GM21529 (cell line): ENCODE measurements around the gene SHMT2.

Experiments
- ATAC-seq: cut with Tn5 transposase; IDR thresholded peaks from one replicate; pipeline ENCODE4 v1.9.1; 2021; ENCODE audit not compliant: unreplicated experiment

SHMT2 gene

DNA sequence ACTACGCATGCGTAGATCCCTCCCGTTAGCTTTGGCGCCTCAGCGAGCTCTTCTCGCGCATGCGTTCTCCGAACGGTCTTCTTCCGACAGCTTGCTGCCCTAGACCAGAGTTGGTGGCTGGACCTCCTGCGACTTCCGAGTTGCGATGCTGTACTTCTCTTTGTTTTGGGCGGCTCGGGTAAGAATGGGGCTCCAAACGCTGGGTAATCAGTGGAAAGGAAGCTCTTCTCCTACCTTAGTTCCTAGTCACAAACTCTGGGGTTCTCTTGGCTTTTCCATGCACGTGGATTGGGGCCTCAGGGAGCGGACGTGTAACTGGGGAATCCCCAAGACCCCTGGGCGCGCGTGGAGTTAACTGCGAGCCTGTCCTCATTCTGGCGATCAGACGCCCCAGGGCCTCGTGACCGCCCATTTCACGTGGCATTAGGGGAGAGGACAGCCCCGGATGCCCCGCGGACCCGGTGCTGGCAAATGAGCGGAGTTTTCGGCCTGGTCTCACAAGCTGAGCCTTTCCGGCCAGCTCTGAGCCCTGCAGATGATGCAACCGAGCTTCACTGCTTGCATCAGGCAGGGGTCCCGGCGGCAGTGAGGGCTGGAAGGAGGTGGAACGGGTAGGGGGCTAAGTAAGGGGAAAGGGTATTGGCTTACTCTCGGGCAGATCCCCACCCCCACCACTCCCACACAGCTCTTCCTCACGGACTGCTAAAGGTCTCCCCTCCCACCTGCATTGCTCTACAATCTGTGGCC is at the start of gene SHMT2:
TSS of gene SHMT2 (plus strand) at position 78 of the 747 bp plus-strand sequence. CDS start at position 146, 68 bp downstream.
- ATAC-seq = peak; percentile 56

DNA sequence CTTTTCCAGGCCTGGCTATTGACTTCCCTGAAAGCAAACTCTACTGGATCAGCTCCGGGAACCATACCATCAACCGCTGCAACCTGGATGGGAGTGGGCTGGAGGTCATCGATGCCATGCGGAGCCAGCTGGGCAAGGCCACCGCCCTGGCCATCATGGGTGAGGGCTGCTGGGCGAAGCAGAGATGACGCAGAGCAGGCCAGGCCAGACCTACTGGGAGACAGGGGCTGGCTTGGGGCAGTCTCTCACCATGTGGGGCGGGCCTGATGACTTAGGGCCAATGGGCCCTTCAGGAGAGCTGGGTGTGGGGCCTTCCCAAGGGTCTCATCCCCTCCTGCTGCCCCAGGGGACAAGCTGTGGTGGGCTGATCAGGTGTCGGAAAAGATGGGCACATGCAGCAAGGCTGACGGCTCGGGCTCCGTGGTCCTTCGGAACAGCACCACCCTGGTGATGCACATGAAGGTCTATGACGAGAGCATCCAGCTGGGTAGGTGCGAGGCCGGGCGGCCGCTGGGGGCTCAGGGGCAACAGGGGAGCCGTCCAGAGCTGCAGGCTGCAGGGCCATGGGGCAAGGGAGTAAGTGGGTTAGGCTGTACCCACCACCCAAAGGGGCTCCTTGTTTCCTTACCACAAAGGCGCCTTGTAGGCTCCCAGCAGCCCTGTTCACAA is 49.1 kb upstream of the SHMT2 start:
- ATAC-seq = no peak

DNA sequence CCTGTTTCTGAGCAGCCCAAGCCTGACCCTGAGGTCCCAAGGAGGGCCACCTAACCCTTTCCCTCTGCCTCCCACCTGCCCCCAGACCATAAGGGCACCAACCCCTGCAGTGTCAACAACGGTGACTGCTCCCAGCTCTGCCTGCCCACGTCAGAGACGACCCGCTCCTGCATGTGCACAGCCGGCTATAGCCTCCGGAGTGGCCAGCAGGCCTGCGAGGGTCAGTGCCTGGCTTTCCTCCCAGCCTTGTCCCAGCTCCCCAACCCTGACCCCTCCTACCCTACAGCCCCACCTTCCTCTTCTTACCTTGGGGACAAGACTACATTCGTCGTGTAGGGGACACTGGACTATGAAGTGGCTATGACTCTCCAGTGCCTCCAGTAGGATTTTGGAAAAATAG is 48.4 kb upstream of the SHMT2 start:
- no peak for ATAC-seq

DNA sequence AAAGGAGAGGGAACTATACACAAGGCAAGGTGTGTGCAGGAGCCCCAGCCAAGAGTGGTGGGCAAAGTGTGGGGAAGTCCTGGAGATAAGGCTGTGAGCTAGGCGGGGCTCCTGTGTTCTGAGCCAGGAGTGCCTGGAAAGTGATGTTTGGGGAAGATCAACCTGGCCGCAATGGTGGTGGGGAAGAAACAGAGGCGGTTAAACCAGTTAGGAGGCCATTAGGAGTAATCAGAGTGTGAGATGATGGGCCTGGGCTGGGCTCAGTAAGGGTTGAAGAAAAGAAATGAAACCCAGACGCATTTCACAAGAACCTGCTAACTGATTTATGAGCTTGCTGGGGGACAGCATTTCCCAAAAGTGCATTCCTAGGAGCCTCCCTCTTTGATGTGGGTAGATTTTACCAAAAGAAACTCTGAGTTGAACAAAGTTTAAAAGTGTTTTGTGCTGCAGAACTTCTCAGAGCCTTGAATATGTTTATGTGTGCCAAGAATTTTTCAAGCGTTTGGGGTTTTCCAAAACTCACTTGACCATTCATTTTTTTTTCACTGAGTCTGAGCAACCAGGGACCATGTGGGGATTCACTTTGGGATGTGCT is 47.9 kb upstream of the SHMT2 start:
- ATAC-seq = no peak

DNA sequence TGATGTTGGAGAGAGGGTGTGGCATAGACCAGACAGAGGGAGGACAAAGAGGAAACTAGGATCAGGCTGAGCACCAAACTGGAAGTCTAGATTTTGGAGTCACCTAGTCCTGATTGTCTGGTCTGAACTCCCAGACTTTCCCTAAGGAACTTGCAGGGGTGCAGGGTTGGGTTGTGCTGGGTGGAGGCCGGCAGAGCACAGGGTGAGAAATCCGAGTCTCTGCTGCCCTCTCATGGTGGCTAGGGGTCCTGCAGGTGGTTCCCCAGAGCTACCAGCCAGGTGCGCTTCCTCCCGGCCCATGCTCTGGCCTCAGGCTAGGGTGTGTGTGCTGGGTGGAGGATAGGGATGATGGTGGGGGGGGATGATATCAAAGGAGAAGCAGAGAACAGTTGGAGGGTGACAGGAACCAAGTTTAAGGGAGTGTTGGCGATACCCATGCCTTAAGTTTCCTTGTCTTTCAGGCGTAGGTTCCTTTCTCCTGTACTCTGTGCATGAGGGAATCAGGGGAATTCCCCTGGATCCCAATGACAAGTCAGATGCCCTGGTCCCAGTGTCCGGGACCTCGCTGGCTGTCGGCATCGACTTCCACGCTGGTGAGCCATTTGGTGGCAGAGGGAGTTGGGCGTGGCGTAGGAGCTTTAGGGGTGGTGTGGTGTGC is 46.5 kb upstream of the SHMT2 start:
- ATAC-seq = peak; percentile 92

DNA sequence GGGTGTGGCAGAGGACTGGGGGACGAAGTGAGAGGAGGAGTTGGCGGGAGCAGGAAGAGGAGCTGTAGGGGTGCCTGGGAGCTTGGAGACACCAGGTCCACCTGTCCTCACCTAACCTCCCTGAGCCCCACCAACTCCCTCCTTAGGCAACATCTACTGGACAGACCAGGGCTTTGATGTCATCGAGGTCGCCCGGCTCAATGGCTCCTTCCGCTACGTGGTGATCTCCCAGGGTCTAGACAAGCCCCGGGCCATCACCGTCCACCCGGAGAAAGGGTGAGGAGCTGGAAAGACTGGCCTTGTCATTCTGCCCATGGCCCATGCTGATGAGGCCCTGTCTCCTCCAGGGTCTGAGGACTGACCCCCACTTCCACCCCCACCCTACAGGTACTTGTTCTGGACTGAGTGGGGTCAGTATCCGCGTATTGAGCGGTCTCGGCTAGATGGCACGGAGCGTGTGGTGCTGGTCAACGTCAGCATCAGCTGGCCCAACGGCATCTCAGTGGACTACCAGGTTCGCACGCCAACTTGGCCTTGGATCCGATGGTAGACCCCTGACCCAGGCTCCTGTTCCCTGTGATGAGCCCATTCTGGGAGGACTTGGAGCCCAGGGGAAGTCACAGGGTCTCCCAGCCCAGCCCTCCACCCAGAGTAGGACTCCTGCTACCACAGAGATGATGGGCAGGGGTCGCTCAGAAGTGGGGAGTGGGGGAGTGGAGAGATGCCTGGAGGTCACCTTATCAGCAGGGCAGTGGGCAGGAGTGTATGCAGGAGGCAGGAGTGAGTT is 45.4 kb upstream of the SHMT2 start:
- ATAC-seq = no peak

DNA sequence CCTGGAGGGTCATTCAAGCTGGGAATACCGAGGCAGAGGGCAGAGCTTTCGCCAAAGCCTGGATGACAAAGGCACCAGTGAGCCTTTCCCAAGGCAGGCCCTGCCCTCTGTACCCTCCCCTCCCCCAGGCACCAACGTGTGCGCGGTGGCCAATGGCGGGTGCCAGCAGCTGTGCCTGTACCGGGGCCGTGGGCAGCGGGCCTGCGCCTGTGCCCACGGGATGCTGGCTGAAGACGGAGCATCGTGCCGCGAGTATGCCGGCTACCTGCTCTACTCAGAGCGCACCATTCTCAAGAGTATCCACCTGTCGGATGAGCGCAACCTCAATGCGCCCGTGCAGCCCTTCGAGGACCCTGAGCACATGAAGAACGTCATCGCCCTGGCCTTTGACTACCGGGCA is 44.1 kb upstream of the SHMT2 start:
- ATAC-seq = no peak

DNA sequence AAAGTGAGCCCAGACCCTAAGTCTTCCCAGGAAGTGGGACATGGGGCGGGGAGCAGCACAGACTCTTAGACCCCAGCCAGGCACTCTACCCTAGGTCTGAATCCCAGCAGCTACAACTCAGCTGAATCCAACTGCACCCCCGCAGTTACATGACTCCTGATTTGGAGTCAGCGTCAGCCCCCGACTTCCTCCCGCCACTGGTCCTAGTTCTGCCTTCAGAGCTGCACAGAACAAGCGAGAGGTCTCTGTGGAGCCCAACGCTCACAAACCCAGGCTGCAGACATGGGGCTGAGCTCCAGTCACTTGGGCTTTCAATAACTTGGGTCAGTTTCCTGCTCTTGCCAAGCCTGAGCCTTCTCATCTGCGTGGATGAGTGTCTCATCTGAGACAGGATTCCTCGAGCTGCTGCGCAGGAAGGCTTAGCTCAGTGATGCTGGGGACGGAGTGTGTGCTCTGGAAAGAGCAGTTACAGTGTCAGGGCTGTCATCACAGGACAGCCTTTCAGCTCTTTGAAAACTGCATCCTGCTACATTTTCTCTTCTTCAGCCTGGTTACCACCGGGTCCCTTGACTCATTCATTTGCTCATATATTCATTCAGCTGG is 43.5 kb upstream of the SHMT2 start:
- no peak for ATAC-seq

DNA sequence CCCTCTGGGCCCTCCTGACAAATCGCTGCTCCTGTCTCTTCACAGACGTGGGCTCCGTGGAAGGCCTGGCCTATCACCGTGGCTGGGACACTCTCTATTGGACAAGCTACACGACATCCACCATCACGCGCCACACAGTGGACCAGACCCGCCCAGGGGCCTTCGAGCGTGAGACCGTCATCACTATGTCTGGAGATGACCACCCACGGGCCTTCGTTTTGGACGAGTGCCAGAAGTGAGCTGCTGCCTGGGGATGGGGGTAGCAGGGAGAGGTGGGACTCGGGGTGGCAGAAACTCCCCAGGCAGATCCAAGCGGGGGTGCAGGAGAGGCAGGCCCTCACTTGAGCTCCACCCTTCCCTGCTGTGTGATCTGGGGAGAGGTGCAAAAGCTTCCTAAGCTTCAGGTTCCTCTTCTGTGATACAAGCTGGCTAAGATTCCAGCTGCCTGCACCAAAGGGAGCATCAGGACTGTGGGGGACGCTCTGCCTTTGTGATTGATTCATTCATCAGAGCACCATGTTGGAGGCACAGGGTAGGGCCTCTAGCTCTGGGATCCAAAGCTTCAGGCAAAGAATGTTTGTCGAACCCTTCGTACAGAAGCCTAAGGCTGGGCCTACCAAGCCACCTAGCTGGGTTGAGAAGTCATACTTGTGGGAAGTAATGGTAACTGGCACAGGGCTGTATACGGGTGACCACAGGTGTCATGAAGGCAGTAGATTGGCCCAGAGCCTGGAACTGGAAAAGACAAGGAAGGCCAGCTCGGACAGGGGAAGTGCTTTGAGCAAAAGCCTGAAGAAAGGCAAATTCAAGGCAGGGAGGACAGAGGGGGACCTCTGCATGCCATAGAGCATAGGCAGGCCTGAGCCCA is 42.1 kb upstream of the SHMT2 start:
- no peak for ATAC-seq

DNA sequence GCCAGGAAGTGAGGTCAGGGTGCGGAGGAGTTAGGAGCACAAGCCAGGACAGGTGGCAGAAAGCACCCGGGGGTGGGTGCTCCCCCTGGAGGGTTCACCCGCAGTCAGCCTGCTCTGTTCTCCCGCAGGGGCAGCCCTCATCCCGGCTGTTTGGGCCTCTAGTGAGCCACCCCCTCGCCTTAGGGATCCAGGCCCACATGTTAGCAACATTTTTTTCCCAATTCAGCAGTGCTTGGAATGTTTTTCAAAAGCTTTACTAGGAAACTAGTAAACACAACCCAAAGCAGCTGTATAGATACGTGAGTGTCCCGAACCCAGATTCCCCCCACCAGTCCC is 41.5 kb upstream of the SHMT2 start:
- ATAC-seq = no peak

DNA sequence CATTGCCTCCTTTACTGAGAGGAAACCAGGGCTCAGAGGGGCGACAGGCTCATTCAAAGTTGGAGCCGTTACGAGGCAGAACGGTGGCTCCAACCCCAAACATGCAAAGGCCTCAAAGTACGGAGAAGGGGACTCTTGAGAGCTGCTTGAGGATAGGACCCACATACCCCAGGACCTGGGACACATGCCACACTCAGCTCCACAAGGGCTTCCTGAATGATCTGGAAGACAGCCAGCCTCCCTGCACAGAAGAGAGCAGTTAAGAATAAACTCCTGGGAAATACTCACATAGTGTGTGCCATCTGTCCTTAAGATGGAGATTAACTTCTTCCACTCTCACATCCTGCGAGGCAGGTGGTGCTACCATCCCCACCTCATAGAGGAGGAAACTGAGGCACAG is 39.5 kb upstream of the SHMT2 start:
- no peak for ATAC-seq

DNA sequence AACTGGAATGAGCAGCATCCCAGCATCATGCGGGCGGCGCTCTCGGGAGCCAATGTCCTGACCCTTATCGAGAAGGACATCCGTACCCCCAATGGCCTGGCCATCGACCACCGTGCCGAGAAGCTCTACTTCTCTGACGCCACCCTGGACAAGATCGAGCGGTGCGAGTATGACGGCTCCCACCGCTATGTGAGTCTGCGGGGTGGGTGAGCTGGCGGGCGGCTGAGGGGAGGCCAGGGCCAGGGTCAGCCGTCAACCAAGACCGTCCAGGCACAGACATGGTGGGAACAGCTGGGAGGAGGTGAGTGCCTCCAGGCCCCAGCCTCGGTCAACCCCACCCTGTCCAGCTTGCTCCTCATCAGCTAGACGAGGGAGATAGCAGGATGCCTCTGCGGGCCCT is 38.7 kb upstream of the SHMT2 start:
- no peak for ATAC-seq

DNA sequence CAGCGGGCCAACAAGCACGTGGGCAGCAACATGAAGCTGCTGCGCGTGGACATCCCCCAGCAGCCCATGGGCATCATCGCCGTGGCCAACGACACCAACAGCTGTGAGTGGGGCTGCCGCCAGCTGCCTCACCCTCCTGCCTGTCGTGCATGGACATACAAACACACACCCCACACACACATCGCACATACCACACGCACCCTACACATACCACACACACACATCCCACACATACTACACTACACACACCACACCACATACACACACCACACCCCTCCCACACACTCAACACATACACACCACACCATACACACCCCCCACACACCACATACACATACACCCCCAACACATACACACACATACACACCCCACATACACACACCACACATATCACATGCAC is 38.1 kb upstream of the SHMT2 start:
- no peak for ATAC-seq

DNA sequence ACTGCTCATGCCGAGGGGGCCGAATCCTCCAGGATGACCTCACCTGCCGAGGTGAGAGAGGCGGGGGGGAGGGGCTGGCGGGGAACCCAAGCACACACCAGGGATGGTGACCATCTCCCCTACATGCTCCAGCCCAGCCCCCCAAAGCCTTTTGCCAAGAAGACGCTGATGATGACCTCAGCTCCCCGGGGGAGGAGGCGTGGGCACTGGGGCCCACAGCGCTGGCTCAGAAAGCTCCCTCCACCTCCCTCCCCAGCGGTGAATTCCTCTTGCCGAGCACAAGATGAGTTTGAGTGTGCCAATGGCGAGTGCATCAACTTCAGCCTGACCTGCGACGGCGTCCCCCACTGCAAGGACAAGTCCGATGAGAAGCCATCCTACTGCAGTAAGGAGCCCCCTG is 36.6 kb upstream of the SHMT2 start:
- ATAC-seq = no peak

DNA sequence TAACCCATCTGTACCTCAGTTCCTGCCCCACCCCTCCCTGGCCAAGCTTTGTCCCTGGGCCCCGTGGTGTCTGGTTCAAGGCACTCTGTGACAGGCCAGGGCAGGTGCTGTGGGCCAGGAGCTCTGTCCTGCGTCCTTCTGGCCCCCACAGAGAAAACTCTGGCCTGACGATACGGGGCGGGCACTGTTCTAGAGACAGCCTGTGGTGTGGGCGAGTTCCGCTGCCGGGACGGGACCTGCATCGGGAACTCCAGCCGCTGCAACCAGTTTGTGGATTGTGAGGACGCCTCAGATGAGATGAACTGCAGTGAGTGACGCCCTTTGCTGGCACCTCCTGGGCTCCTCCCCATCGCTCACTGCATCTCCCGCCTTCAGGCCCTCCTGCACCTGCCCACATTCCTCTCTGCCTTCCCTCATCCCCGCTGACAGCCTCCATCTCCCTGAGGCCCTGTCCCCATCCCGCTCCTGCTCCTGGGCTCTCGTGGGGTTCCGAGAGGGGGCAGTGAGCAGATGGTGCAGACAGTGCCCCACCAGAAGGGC is 35.7 kb upstream of the SHMT2 start:
- ATAC-seq = no peak

DNA sequence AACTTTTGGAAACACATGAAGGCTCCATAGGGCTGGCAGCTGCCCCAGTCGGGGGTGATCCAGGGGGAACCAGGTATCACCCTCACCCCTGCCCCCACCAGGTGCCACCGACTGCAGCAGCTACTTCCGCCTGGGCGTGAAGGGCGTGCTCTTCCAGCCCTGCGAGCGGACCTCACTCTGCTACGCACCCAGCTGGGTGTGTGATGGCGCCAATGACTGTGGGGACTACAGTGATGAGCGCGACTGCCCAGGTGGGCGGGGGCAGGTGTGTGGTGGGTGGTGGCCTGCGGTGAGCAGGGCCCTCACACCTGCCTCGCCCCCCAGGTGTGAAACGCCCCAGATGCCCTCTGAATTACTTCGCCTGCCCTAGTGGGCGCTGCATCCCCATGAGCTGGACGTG is 35.3 kb upstream of the SHMT2 start:
- ATAC-seq = no peak

DNA sequence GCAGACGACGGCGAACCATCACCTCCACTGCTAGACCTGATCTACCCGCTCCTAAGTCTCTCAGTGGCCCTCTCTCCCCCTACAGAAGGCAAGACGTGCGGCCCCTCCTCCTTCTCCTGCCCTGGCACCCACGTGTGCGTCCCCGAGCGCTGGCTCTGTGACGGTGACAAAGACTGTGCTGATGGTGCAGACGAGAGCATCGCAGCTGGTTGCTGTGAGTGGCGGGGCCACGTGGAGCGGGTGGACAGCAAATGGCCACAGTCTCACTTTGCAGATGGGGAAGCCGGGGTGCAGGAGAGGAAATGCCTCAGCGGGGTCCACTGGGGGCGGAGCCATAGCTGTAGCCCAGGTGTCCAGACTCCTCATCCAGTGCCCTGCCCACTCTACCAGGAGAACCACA is 34.3 kb upstream of the SHMT2 start:
- no peak for ATAC-seq

DNA sequence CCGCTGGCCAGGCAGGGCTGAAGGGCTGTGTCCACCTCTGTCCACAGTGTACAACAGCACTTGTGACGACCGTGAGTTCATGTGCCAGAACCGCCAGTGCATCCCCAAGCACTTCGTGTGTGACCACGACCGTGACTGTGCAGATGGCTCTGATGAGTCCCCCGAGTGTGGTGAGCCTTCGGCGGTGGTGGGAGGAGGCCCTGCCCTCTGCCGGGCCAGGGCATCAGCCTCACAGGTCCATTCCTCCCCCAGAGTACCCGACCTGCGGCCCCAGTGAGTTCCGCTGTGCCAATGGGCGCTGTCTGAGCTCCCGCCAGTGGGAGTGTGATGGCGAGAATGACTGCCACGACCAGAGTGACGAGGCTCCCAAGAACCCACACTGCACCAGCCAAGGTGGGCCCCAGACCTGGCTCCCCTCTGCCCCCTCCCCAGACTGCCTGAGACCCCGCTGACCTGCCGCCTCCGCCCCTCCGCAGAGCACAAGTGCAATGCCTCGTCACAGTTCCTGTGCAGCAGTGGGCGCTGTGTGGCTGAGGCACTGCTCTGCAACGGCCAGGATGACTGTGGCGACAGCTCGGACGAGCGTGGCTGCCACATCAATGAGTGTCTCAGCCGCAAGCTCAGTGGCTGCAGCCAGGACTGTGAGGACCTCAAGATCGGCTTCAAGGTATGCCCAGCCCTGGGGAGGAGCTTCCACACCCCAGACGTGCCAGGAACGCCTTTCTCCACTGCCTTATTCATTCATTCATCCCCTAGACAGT is 33.7 kb upstream of the SHMT2 start:
- no peak for ATAC-seq

DNA sequence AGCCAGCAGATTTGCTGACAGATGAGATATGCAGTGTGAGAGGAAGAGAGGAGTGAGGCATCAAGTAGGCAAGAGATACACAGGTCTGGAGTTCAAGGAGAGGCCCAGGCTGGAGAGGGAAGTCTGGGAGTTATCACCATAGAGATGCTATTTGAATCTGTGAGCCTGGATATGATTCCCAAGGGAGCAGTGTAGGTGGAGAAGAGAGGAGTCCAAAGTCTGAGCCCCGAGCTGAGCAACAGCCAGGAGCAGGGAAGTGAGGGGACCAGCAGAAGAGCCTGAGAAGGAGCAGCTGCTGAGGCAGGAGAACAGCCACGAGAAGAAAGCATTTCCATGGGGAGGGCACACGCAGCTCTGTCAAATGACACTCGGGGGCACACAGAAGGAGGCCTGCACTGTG is 33.1 kb upstream of the SHMT2 start:
- no peak for ATAC-seq
